Activated CD8-positive, alpha-beta memory T cell treated with anti-CD3 and anti-CD28 coated beads, Interleukin-2, amount 50 U/mL, for 24 hours (primary cell): ENCODE results near the gene KCNQ5.

Experiments used
- DNase-seq: peaks from one replicate; pipeline ENCODE4 v3.0.0-alpha.2; 2020; ENCODE audit errors: extremely low read depth

KCNQ5 gene

GRCh38 chr6:73050706-73051105 lies 428.8 kb downstream of the KCNQ5 start:
- no peak for DNase-seq

- DNase-seq: no peak
These were observed 429.3 kb downstream of the KCNQ5 start for GRCh38 chr6:73051147-73051546.

GRCh38 chr6:73054958-73055357 lies 433.1 kb downstream of the KCNQ5 start:
- no peak for DNase-seq

GRCh38 chr6:73058736-73059135 lies 436.9 kb downstream of the KCNQ5 start:
- no peak for DNase-seq

GRCh38 chr6:73062130-73062529 lies 440.3 kb downstream of the KCNQ5 start:
- no peak for DNase-seq

GRCh38 chr6:73062837-73063236 lies 441.0 kb downstream of the KCNQ5 start:
- no peak for DNase-seq

GRCh38 chr6:73064266-73064665 lies 442.4 kb downstream of the KCNQ5 start:
- no peak for DNase-seq

GRCh38 chr6:73073238-73073637 lies 451.4 kb downstream of the KCNQ5 start:
- no peak for DNase-seq

- no peak for DNase-seq
These were observed 452.3 kb downstream of the KCNQ5 start for GRCh38 chr6:73074175-73074574.

- DNase-seq: no peak
These were observed 454.5 kb downstream of the KCNQ5 start for GRCh38 chr6:73076211-73076954.

- DNase-seq: no peak
These were observed 456.5 kb downstream of the KCNQ5 start for GRCh38 chr6:73078333-73078862.

GRCh38 chr6:73078908-73079610 lies 457.2 kb downstream of the KCNQ5 start:
- no peak for DNase-seq

GRCh38 chr6:73079611-73079955 lies 457.7 kb downstream of the KCNQ5 start:
- no peak for DNase-seq

- DNase-seq: no peak
These were observed 458.1 kb downstream of the KCNQ5 start for GRCh38 chr6:73079978-73080377.

GRCh38 chr6:73081955-73082354 lies 460.1 kb downstream of the KCNQ5 start:
- no peak for DNase-seq

GRCh38 chr6:73083886-73084285 lies 462.0 kb downstream of the KCNQ5 start:
- no peak for DNase-seq

GRCh38 chr6:73085443-73085871 lies 463.6 kb downstream of the KCNQ5 start:
- DNase-seq: no peak

GRCh38 chr6:73086726-73087125 lies 464.9 kb downstream of the KCNQ5 start:
- no peak for DNase-seq

GRCh38 chr6:73088138-73088813 lies 466.4 kb downstream of the KCNQ5 start:
- DNase-seq: no peak

- no peak for DNase-seq
These were observed 483.1 kb downstream of the KCNQ5 start for GRCh38 chr6:73104921-73105320.

- no peak for DNase-seq
These were observed 485.2 kb downstream of the KCNQ5 start for GRCh38 chr6:73107016-73107415.

- DNase-seq: no peak
These were observed 487.1 kb downstream of the KCNQ5 start for GRCh38 chr6:73108949-73109348.

GRCh38 chr6:73109659-73110058 lies 487.8 kb downstream of the KCNQ5 start:
- DNase-seq: no peak
